Activated CD8-positive, alpha-beta memory T cell treated with anti-CD3 and anti-CD28 coated beads for 1 hour (primary cell): ENCODE measurements around the gene CARHSP1.
"Not testable (repeated sequence)": the region's sequence is repeated elsewhere in the genome, so short reads cannot be mapped to it uniquely, and the experiment has no call there.

Experiments
- DNase-seq, 2 donors: peaks; one replicate each; pipeline ENCODE4 v3.0.0-alpha.2; 2020; ENCODE audit warnings: low read depth in 1 of 2; ENCODE audit errors: extremely low read depth in 1 of 2

The CARHSP1 gene

DNA sequence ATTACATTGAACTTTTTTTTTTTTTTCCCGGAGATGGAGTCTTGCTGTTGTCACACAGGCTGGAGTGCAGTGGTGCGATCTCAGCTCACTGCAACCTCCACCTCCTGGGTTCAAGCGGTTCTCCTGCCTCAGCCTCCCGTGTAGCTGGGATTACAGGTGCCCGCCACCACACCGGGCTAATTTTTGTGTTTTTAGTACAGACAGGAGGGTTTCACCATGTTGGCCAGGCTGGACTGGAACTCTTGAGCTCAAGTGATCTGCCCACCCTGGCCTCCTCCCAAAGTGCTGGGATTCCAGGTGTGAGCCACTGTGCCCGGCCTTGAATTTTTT lies 5.0 kb upstream of the CARHSP1 start:
- DNase-seq, result not testable (repeated sequence)

DNA sequence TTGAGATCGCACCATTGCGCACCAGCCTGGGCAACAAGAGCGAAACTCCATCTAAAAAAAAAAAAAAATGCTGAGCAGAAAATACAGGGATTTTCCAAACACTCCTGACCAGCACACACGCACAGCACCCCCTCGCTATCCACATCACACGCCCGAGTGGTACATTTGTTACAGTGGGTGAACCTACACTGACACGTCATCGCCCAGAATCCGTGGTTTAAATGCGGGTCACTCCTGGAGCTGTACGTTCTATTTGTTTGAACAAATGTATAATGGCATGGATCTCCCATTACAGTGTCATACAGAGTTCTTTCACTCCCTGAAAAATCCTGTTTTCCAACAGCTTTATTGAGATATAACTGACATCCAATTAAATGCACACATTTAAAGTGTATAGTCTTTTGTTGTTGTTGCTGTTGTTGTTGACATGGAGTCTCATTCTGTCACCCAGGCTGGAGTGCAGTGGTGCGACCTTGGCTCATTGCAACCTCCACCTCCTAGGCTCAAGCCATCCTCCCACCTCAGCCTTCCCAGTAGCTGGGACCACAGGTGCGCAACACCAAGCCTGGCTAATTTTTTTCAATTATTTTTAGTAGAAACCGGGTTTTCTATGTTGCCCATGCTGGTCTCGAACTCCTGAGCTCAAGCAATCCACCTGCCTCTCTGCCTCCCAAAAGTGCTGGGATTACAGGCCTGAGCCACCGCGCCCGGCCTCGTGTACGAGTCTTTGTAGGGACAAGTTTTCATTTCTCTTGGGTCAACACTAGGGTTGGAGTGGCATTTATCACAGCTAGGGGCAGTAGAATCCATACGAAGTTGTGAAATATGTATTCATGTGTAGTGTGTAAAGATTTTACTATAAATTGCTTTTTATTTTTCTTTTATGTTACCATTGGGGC lies 4.4 kb upstream of the CARHSP1 start:
- DNase-seq, result no peak

DNA sequence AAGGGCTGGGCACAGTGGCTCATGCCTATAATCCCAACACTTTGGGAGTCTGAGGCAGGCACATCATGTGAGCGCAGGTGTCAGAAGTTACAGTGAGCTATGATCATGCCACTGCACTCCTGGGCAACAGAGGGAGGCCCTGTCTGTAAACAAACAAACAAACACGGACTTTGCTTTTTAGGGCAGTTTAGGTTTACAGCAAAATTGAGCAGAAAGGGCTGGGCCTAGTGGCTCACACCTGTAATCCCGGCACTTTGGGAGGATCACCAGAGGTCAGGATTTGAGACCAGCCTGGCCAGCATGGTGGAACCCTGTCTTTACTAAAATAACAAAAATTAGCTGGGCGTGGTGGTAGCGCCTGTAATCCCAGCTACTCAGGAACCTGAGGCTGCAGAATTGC lies 3.3 kb upstream of the CARHSP1 start:
- DNase-seq, result no peak

- not testable (repeated sequence) for DNase-seq
These were observed 1.1 kb upstream of the CARHSP1 start for GRCh38 chr16:8869988-8870241.

DNA sequence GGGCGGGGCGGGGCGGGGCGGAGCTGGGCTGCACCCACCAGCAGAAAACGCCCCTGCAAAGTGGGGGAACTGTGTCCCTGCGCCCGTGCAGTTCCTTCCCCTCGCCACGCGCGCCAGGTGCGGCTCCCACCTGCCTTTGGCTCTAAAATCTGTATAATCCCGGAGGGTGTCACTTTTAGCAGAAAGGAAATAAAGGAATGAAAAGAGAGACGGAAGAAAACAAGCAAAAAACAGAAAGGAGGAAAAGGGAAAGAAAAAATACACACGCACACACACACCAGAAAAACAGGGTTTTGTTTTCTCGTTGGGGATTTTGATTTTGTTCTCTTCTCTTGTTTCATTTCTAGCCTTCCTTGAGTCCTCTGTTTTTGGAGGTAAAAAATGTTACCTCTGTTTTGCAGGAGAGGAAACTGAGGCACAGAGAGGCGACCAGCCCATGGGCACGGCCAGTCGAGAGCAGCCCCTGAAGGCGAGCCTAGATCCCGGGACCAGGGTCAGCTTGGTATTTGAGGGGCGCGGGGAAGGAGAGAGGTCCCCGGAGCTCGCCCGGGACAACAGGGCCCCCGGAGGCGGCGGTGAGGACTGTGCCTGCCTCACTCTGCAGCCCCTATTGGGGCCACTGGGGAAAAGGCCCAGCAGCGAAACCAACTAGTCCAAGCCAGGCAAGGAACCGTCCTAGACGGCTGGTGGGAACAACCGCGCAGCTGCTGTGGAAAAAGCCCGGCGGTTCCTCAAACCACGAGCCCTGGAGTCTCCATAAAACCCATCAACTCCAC lies 594 bp upstream of the CARHSP1 start:
- DNase-seq, result no peak

DNA sequence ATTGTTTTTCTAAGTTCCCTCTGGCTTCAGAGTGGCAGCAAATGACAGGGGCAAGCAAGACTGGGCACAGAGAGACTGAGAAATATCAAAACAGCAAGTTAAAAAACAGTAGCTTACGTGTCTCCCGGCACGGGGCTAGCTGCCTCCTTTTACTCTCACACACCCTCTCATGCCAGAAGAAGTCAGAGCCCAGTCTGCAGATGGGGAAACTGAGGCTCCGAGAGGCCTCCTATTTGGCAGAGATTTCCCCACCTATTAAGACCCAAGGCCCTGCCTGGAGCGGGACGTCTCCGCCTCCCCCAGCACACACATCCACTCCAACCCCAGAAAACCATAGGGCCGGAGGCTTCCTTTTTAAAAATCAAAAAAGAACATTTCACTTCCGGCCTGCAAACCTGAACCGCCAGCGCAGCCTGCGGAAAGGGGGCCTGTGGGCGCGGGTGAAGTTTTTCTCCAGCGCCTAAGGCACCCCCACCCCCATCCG lies 832 bp downstream of the CARHSP1 start:
- DNase-seq, result no peak

DNA sequence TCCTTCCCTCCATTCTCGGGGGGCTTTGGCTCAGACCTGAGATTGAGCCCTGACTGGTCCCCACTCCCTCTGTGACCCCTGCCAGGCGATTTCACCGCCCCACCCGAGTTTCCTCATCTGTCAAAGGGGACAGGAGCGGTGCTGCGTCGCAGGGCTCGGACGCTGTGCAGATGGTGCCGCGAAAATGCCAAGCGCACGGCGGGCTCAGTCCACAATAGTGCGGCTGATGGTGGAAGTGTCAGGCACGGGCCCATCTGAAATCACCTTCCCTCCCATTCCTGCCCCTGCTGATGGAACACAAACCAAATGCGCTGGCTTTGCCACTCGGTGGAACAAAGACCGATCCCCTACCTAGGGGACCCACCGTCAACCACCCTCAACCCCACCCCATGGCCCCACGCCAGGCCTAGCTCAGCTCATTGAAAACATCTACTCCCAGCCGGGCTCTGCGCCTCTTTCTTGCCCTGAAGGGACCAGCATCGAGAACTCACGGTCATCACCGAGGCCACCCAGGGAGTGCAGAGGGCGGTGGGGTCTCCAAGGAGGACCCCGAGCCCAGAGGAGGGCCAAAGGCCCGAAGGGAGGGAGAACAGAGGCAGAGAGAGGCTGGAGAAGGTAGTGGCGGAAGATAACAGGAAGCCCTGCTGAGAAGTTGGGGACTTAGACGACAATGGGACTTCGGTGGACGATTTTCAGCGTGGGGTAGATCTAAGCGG lies 1.4 kb downstream of the CARHSP1 start:
- no peak for DNase-seq

- DNase-seq, result no peak
These were observed 2.0 kb downstream of the CARHSP1 start for GRCh38 chr16:8866884-8867215.

DNA sequence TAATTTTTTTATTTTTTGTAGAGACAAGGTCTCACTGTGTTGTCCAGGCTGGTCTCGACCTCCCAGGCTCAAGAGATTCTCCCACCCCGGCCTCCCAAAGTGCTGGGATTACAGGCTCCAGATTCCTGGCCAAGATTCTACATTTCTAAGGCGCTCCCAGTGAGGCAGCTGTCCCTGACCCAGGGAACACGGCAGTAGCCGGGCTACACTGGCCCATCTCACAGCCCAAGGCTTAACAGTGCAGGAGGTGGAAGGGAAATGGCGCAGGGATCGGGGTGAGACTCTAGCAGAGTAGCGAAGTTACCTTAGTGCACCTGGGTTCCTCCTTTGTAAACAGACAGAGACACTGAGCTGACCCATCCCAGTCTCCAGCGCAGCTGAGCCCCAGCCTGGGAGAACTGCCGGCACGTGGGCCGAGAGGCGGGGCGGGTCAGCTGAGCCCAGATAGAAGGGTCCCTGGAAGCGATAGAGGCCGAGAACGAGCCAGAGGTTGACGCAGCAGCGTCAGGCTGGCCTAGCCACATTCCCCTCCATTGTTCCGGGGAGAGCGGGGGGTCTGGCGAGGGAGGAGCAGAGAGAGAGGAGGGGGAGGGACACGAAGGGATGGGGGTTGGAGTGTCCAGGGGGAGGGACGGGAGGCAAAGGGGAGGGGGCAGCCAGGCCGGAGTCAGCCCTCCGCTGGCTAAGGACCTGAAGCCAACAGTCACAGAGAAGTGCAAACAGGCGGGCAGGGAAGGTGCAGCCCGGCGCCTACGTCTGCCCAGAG lies 2.5 kb downstream of the CARHSP1 start:
- no peak for DNase-seq

DNA sequence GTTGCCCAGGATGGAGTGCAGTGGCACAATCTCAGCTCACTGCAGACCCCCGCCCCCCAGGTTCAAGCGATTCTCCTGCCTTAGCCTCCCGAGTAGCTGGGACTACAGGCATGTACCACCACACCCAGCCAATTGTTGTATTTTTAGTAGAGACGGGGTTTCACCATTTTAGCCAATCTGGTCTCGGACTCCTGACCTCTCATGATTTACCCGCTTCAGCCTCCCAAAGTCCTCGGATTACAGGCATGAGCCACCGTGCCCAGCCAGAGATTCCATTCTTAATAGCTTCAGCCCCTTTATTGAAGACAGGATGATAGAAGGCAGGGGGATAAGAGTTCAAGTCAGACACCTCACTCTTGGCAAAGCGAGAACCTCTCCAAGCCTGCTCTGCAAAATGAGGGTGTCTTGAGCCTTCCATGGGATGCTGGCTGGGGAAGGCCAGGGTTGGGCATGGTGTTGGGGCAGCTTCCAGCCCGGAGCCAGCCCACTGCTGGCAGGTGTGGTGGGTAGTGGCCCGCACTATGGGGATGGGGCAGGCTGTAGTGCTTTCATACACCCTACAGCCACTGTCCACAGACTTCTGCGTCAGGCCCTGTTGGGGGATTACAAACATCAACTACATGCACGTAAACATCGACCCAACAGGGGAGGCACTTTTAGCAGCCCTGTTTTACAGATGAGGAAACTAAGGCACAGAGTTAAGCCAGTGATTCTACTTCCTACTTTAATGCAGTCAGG lies 3.5 kb downstream of the CARHSP1 start:
- no peak for DNase-seq

DNA sequence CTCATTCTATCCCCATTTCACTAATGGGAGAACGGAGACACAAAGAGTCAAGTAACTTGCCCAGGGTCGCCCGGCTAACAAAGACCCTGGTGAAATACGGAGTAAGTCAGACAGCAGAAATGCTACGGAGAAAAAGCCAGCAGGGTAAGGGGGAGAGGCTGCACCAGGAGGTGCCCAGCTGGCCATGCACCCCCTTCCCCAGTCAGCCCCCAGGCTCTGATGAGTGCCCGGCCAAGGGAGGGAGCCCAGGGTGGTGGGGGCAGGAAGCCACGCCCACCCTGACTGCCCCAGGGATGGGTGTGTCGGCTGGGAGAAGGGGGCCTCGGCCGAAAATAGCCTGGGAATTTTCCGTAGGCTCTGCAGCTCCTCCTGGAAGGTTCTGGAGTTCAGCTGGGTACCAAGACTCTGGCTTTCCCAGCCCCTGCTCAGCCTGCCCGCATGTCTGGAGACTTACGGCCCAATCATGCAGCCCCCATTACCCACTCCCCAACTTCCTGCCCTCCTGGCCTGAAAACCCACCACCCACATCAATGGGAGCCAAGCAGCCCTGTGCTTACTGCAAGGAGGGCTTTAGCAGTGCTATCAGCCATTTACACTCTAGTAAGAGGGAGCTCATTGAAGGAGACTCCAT lies 4.2 kb downstream of the CARHSP1 start:
- no peak for DNase-seq

- no peak for DNase-seq
These were observed 5.0 kb downstream of the CARHSP1 start for GRCh38 chr16:8863594-8864424.

- DNase-seq, result no peak
These were observed 6.3 kb downstream of the CARHSP1 start for GRCh38 chr16:8862309-8863130.

GRCh38 chr16:8861563-8862308 lies 7.1 kb downstream of the CARHSP1 start:
- no peak for DNase-seq

DNA sequence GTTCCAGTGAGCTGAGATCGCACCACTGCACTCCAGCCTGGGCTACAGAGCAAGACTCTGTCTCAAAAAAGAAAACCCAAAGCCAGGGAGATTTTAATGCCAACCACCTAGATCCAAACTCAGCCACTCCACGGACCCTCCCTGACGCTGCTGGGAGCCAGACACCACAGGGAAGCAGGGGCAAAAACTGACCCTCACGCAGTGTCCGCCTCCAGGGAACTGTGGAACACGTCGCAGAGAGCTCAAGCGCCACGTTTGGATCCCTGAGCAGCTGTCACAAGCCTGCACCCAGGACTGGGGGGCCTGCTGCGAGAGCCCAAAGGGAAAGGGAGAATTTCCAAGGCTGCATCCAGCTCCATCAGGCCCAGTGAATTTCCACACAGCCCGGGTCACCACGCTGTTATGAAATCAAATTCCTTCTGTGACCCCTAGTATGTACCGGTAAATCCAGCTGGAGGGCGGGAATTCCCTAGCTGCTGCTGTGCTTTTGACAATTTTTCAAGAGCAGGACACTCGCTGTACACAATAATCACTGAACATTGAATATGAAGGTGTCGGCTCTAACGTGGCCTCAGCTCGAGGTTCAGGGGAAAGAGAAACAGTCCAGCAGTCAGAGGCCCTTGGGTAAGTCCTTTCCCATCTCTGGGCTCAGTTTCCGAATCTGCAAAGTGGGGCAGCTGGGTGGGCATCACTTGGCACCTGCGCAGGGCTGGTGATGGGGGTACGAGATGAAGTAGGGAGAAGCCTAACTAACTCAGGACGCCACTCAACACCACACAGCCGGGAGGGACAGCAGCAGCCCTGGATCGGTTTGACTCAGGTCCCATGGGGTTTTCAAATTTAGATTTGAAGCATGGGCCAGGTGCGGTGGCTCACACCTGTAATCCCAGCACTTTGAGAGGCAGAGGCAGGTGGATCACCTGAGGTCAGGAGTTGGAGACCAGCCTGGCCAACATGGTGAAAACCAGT lies 8.6 kb downstream of the CARHSP1 start:
- DNase-seq, result no peak
